A204.1 (cell line): Measurements from ENCODE around the gene TCF4.

ENCODE experiments used
- FAIRE-seq: peaks from 2 replicates; lab custom pipeline; 2012; peaks lifted over from hg19 to GRCh38; lab: Jason Lieb, UNC

TCF4 gene

GRCh38 chr18:55289775-55290174 is 298.2 kb downstream of the TCF4 start:
- FAIRE-seq, result no peak

GRCh38 chr18:55289048-55289447 is 298.9 kb downstream of the TCF4 start:
- FAIRE-seq, result no peak

GRCh38 chr18:55287935-55288868 is 299.8 kb downstream of the TCF4 start:
- no peak for FAIRE-seq

GRCh38 chr18:55287149-55287806 is 300.7 kb downstream of the TCF4 start:
- no peak for FAIRE-seq

- no peak for FAIRE-seq
Observed at GRCh38 chr18:55286257-55286825, 301.7 kb downstream of the TCF4 start.

GRCh38 chr18:55284614-55285013 is 303.4 kb downstream of the TCF4 start:
- FAIRE-seq, result no peak

GRCh38 chr18:55283309-55283708 is 304.7 kb downstream of the TCF4 start:
- no peak for FAIRE-seq

- FAIRE-seq, result no peak
Observed at GRCh38 chr18:55280503-55280902, 307.5 kb downstream of the TCF4 start.

GRCh38 chr18:55275039-55275901 is 312.7 kb downstream of the TCF4 start:
- FAIRE-seq, result no peak

GRCh38 chr18:55272510-55273243 is 315.3 kb downstream of the TCF4 start:
- FAIRE-seq, result no peak

GRCh38 chr18:55269622-55270021 is 318.4 kb downstream of the TCF4 start:
- no peak for FAIRE-seq

- FAIRE-seq, result no peak
Observed at GRCh38 chr18:55268628-55269275, 319.2 kb downstream of the TCF4 start.

- FAIRE-seq, result no peak
Observed at GRCh38 chr18:55268151-55268601, 319.8 kb downstream of the TCF4 start.

GRCh38 chr18:55266981-55267380 is 321.0 kb downstream of the TCF4 start:
- no peak for FAIRE-seq

- FAIRE-seq, result no peak
Observed at GRCh38 chr18:55265984-55266383, 322.0 kb downstream of the TCF4 start.

GRCh38 chr18:55265130-55265675 is 322.8 kb downstream of the TCF4 start:
- no peak for FAIRE-seq

- FAIRE-seq, result no peak
Observed at GRCh38 chr18:55264108-55264507, 323.9 kb downstream of the TCF4 start.

GRCh38 chr18:55262021-55262560 is 325.9 kb downstream of the TCF4 start:
- FAIRE-seq, result no peak

- FAIRE-seq, result no peak
Observed at GRCh38 chr18:55261253-55261652, 326.7 kb downstream of the TCF4 start.

- no peak for FAIRE-seq
Observed at GRCh38 chr18:55258088-55258487, 329.9 kb downstream of the TCF4 start.
